ENCODE results near the gene ATXN10.

Gene ATXN10

GRCh38 chr22:45718391-45718790, 46.8 kb downstream of the ATXN10 start:
- TF ChIP-seq EZH2phosphoT487 (IDR thresholded peaks at IDR 0.05; ENCODE audit: borderline replicate concordance) (no peak), CTCF (conservative IDR thresholded peaks at IDR 0.05; ENCODE audit: low read length) (no peak)

GRCh38 chr22:45720839-45721378, 49.3 kb downstream of the ATXN10 start:
- Histone ChIP-seq H3K9ac (ENCODE audit: low read depth, low read length, poor library complexity, severe bottlenecking) (no peak overlapping the region), H3K79me2 (ENCODE audit: insufficient read depth, low read length) (peaks cover 36% of the 10 kb centered on the region), H3K4me3 (ENCODE audit: low read length, poor library complexity, severe bottlenecking) (no peak overlapping the region), H3K27me3 (ENCODE audit: insufficient read depth, low read length, poor library complexity, severe bottlenecking) (no peaks in the 10 kb centered on the region), H3F3A (ENCODE audit: low read depth) (0 out of 2 replicates have a peak, but pooled peaks cover 4% of the 10 kb centered on the region), H3K4me1 (ENCODE audit: insufficient read depth, low read length, poor library complexity, severe bottlenecking) (no peaks in the 10 kb centered on the region), H3K4me2 (ENCODE audit: low read depth, low read length, poor library complexity, severe bottlenecking) (no peak overlapping the region), H4K20me1 (ENCODE audit: insufficient read depth, low read length, poor library complexity, severe bottlenecking) (peaks cover 35% of the 10 kb centered on the region), H3K9me2 (replicated peaks; ENCODE audit: low read depth, low read length) (no peaks in the 10 kb centered on the region), H3K9me3 (ENCODE audit: insufficient read depth, low read depth, low read length) (no peaks in the 10 kb centered on the region), H2AFZ (ENCODE audit: low read length) (no peak overlapping the region), H3K36me3 (ENCODE audit: insufficient read depth, low read length) (peaks cover 45% of the 10 kb centered on the region)
- TF ChIP-seq CTCF (conservative IDR thresholded peaks at IDR 0.05; ENCODE audit: low read length) (no peak), EZH2phosphoT487 (IDR thresholded peaks at IDR 0.05; ENCODE audit: borderline replicate concordance) (no peak)

More at GRCh38 chr22:45718391-45718790, 46.8 kb downstream of the ATXN10 start:
- H3K9me3 ChIP-seq (ENCODE audit: insufficient read depth, low read depth, low read length): no peaks in the 10 kb centered on the region
- no peaks in the 10 kb centered on the region for H3K27me3 ChIP-seq (ENCODE audit: insufficient read depth, low read length, poor library complexity, severe bottlenecking)
- no peak overlapping the region for H3K9ac ChIP-seq (ENCODE audit: low read depth, low read length, poor library complexity, severe bottlenecking)
- H2AFZ ChIP-seq (ENCODE audit: low read length): no peak overlapping the region
- H3K4me1 ChIP-seq (ENCODE audit: insufficient read depth, low read length, poor library complexity, severe bottlenecking): no peaks in the 10 kb centered on the region
- 0 out of 2 replicates have a peak, but pooled peaks cover 4% of the 10 kb centered on the region for H3F3A ChIP-seq (ENCODE audit: low read depth)
- H3K79me2 ChIP-seq (ENCODE audit: insufficient read depth, low read length): peaks cover 29% of the 10 kb centered on the region
- H3K4me2 ChIP-seq (ENCODE audit: low read depth, low read length, poor library complexity, severe bottlenecking): no peak overlapping the region
- H3K9me2 ChIP-seq (replicated peaks; ENCODE audit: low read depth, low read length): no peaks in the 10 kb centered on the region
- H3K36me3 ChIP-seq (ENCODE audit: insufficient read depth, low read length): peaks cover 60% of the 10 kb centered on the region
- no peak overlapping the region for H3K4me3 ChIP-seq (ENCODE audit: low read length, poor library complexity, severe bottlenecking)
- peaks cover 25% of the 10 kb centered on the region for H4K20me1 ChIP-seq (ENCODE audit: insufficient read depth, low read length, poor library complexity, severe bottlenecking)

GRCh38 chr22:45722006-45722405, 50.4 kb downstream of the ATXN10 start:
- Histone ChIP-seq H3K9ac (ENCODE audit: low read depth, low read length, poor library complexity, severe bottlenecking) (no peak overlapping the region), H4K20me1 (ENCODE audit: insufficient read depth, low read length, poor library complexity, severe bottlenecking) (peaks cover 42% of the 10 kb centered on the region), H3K27me3 (ENCODE audit: insufficient read depth, low read length, poor library complexity, severe bottlenecking) (no peaks in the 10 kb centered on the region), H2AFZ (ENCODE audit: low read length) (no peak overlapping the region), H3K36me3 (ENCODE audit: insufficient read depth, low read length) (peaks cover 44% of the 10 kb centered on the region), H3K79me2 (ENCODE audit: insufficient read depth, low read length) (peaks cover 43% of the 10 kb centered on the region), H3K9me2 (replicated peaks; ENCODE audit: low read depth, low read length) (no peaks in the 10 kb centered on the region), H3K4me2 (ENCODE audit: low read depth, low read length, poor library complexity, severe bottlenecking) (no peak overlapping the region), H3K4me3 (ENCODE audit: low read length, poor library complexity, severe bottlenecking) (no peak overlapping the region), H3K9me3 (ENCODE audit: insufficient read depth, low read depth, low read length) (no peaks in the 10 kb centered on the region), H3K4me1 (ENCODE audit: insufficient read depth, low read length, poor library complexity, severe bottlenecking) (no peaks in the 10 kb centered on the region), H3F3A (ENCODE audit: low read depth) (0 out of 2 replicates have a peak, but pooled peaks cover 4% of the 10 kb centered on the region)
- TF ChIP-seq CTCF (conservative IDR thresholded peaks at IDR 0.05; ENCODE audit: low read length): no peak
- TF ChIP-seq EZH2phosphoT487 (IDR thresholded peaks at IDR 0.05; ENCODE audit: borderline replicate concordance): no peak
